Natural killer cell (primary cell): ENCODE results near the gene SLC12A8. TPM values are rescaled to one million over a fixed set of nuclear protein-coding genes. Genes with fewer than 3 reads are reported as not detected.

Source experiments
- ATAC-seq, 3 donors: fragments of 150-1000 bp in 2 of 3; fragments of 200-7000 bp in 1 of 3; cut with Tn5 transposase; 1 replicate in 1 of 3; 2 replicates in 2 of 3; pipeline ENCODE4 v1.10.0; 2021; ENCODE audit warnings: mild to moderate bottlenecking in 2 of 3, moderate library complexity in 2 of 3
- DNase-seq, 2 donors: peaks; one replicate each; pipeline versions ENCODE4 v3.0.0 to v3.0.0-alpha.2; 2013 to 2021; ENCODE audit warnings: mixed read lengths in 1 of 2
- H3K27ac ChIP-seq: one replicate; pipeline ENCODE4 v1.5.1; 2013; ENCODE audit warnings: mild to moderate bottlenecking, low read length
- H3K27me3 ChIP-seq: one replicate; pipeline ENCODE4 v1.6.1; 2013; ENCODE audit warnings: low read length; ENCODE audit not compliant: control insufficient read depth, insufficient read depth
- H3K36me3 ChIP-seq: one replicate; pipeline ENCODE4 v1.6.1; 2013; ENCODE audit warnings: low read length; ENCODE audit not compliant: control insufficient read depth, insufficient read depth
- H3K4me1 ChIP-seq: one replicate; pipeline ENCODE4 v1.6.1; 2013; ENCODE audit warnings: low read length; ENCODE audit not compliant: control insufficient read depth, insufficient read depth
- H3K4me3 ChIP-seq: one replicate; pipeline ENCODE4 v1.5.1; 2013; ENCODE audit warnings: low read length
- H3K9me3 ChIP-seq: one replicate; pipeline ENCODE4 v1.6.1; 2013; ENCODE audit warnings: low read length; ENCODE audit not compliant: control insufficient read depth, insufficient read depth
- H3K27ac Mint-ChIP-seq, 2 donors: one replicate each; pipeline ENCODE4 v1.8.0; 2022; ENCODE audit warnings: mild to moderate bottlenecking in 2 of 2, mixed read lengths in 2 of 2, moderate library complexity in 1 of 2
- H3K27me3 Mint-ChIP-seq, 2 donors: one replicate each; pipeline ENCODE4 v1.8.0; 2022; ENCODE audit warnings: low read depth in 2 of 2, mixed read lengths in 2 of 2
- H3K36me3 Mint-ChIP-seq: one replicate; pipeline ENCODE4 v1.8.0; 2022; ENCODE audit warnings: mixed read lengths
- H3K4me1 Mint-ChIP-seq, 2 donors: one replicate each; pipeline ENCODE4 v1.8.0; 2022; ENCODE audit warnings: mixed read lengths in 2 of 2
- H3K4me3 Mint-ChIP-seq: one replicate; pipeline ENCODE4 v1.8.0; 2022; ENCODE audit warnings: mild to moderate bottlenecking, moderate library complexity, mixed read lengths
- H3K9me3 Mint-ChIP-seq, 2 donors: one replicate each; pipeline ENCODE4 v1.8.0; 2022; ENCODE audit warnings: mixed read lengths in 2 of 2
- CTCF ChIP-seq: fragments of 200-600 bp; IDR thresholded peaks from one replicate; pipeline ENCODE4 v1.8.0; 2022; ENCODE audit warnings: antibody characterized with exemption
- WGBS: methylation state at CpG from one replicate; pipeline ENCODE4 v1.1.7; 2013; ENCODE audit warnings: missing lambda C conversion rate; ENCODE audit not compliant: insufficient coverage; 5-methylcytosine and 5-hydroxymethylcytosine counted together
- intact Hi-C: fragments of 100-400 bp; cut with micrococcal nuclease; formaldehyde crosslinking; loops from one replicate; pipeline ENCODE4 v1.14.2; 2022
- total RNA-seq, 4 donors: library from RNA; stranded (reverse); fragments of 120-200 nt in 1 of 4; gene quantifications; one replicate each; pipeline versions ENCODE4 v1.2.3 to v1.2.4, GENCODE V29; 2013 to 2022

The SLC12A8 gene
- total RNA-seq, 3 donors from 2014 or later (not counting 1 experiment from before 2014, with no cell fraction given) = 0.25 to 1.4 (median 0.61) TPM

GRCh38 chr3:125260158-125260557, 47.6 kb upstream of the SLC12A8 start:
- intact Hi-C loops = no loop called here

GRCh38 chr3:125257536-125257935, 45.0 kb upstream of the SLC12A8 start:
- no peaks in the 10 kb centered on the region for H3K27me3 Mint-ChIP-seq
- no peaks in the 10 kb centered on the region for H3K4me1 ChIP-seq
- peaks cover 5 to 26% of the 10 kb centered on the region in 2 donors for H3K4me1 Mint-ChIP-seq
- H3K36me3 ChIP-seq = peaks cover 2% of the 10 kb centered on the region
- intact Hi-C loops = no loop called here
- peaks cover 0 to 2% of the 10 kb centered on the region in 2 donors for H3K9me3 Mint-ChIP-seq
- WGBS = 58% methylated on average over 4 of the region's 4 CpGs
- H3K4me3 Mint-ChIP-seq = no peak overlapping the region
- no peaks in the 10 kb centered on the region for H3K9me3 ChIP-seq
- peaks cover 16% of the 10 kb centered on the region for H3K36me3 Mint-ChIP-seq
- no peaks in the 10 kb centered on the region for H3K27me3 ChIP-seq
- no peak for TF ChIP-seq CTCF
- H3K4me3 ChIP-seq = no peak overlapping the region
- no peak overlapping the region for H3K27ac ChIP-seq
- DNase-seq (no peak), ATAC-seq (no peak)
- no peak overlapping the region for H3K27ac Mint-ChIP-seq

More at GRCh38 chr3:125260158-125260557, 47.6 kb upstream of the SLC12A8 start:
- no peaks in the 10 kb centered on the region for H3K27me3 Mint-ChIP-seq
- H3K36me3 ChIP-seq = peaks cover 4% of the 10 kb centered on the region
- peaks cover 0 to 2% of the 10 kb centered on the region in 2 donors for H3K9me3 Mint-ChIP-seq
- no CpG with 5 or more reads among the region's 2 CpGs for WGBS
- H3K4me1 Mint-ChIP-seq = peaks cover 7 to 30% of the 10 kb centered on the region in 2 donors
- no peaks in the 10 kb centered on the region for H3K27me3 ChIP-seq
- no peak overlapping the region for H3K4me3 Mint-ChIP-seq
- DNase-seq = no peak
- H3K4me3 ChIP-seq = no peak overlapping the region
- no peak overlapping the region for H3K27ac ChIP-seq
- ATAC-seq = no peak
- TF ChIP-seq CTCF = no peak
- peaks cover 16% of the 10 kb centered on the region for H3K36me3 Mint-ChIP-seq
- H3K4me1 ChIP-seq = no peaks in the 10 kb centered on the region
- no peaks in the 10 kb centered on the region for H3K9me3 ChIP-seq
- H3K27ac Mint-ChIP-seq = peak overlapping the region in 1 of 2 donors; percentile 29

GRCh38 chr3:125256675-125257074, 44.1 kb upstream of the SLC12A8 start:
- Histone ChIP-seq H3K27me3 (no peaks in the 10 kb centered on the region), H3K27ac (no peak overlapping the region), H3K4me3 (no peak overlapping the region), H3K36me3 (peaks cover 2% of the 10 kb centered on the region), H3K4me1 (no peaks in the 10 kb centered on the region), H3K9me3 (no peaks in the 10 kb centered on the region)
- H3K4me1 Mint-ChIP-seq = peaks cover 5 to 26% of the 10 kb centered on the region in 2 donors
- DNase-seq (no peak), ATAC-seq (no peak)
- H3K36me3 Mint-ChIP-seq = peaks cover 16% of the 10 kb centered on the region
- H3K27me3 Mint-ChIP-seq = no peaks in the 10 kb centered on the region
- intact Hi-C loops = no loop called here
- no peak for TF ChIP-seq CTCF
- H3K9me3 Mint-ChIP-seq = peaks cover 0 to 2% of the 10 kb centered on the region in 2 donors
- no peak overlapping the region for H3K4me3 Mint-ChIP-seq
- H3K27ac Mint-ChIP-seq = no peak overlapping the region

- TF ChIP-seq CTCF = no peak
- ATAC-seq = no peak
- H3K4me1 Mint-ChIP-seq = peaks cover 6% of the 10 kb centered on the region in 2 donors
Measured at GRCh38 chr3:125250973-125251372, 38.4 kb upstream of the SLC12A8 start.

More at GRCh38 chr3:125250973-125251372, 38.4 kb upstream of the SLC12A8 start:
- no peaks in the 10 kb centered on the region for H3K9me3 Mint-ChIP-seq
- Histone ChIP-seq H3K4me3 (no peak overlapping the region), H3K9me3 (no peaks in the 10 kb centered on the region), H3K27ac (no peak overlapping the region), H3K36me3 (no peaks in the 10 kb centered on the region), H3K4me1 (no peaks in the 10 kb centered on the region), H3K27me3 (no peaks in the 10 kb centered on the region)
- H3K27me3 Mint-ChIP-seq = no peaks in the 10 kb centered on the region
- peak overlapping the region in 1 of 2 donors; percentile 5 for H3K27ac Mint-ChIP-seq
- WGBS = 95% methylated on average over 1 of the region's 2 CpGs
- DNase-seq = no peak
- no peak overlapping the region for H3K4me3 Mint-ChIP-seq
- no peaks in the 10 kb centered on the region for H3K36me3 Mint-ChIP-seq
- intact Hi-C loops = no loop called here
